ENCODE data around the gene KRT27.

GRCh38 chr17:40777971-40778370 lies 4.4 kb downstream of the KRT27 start:
- TF ChIP-seq GATA2 (IDR thresholded peaks at IDR 0.05; ENCODE audit: low read depth, low read length), result no peak
- TF ChIP-seq GATA3 (IDR thresholded peaks at IDR 0.05; ENCODE audit: low read depth, low read length), result no peak

Data from SH-SY5Y (cell line).